GM12892 (cell line): ENCODE data around the gene RIF1.

Source experiments
- POLR2A ChIP-seq: IDR thresholded peaks from 2 replicates; pipeline ENCODE4 v1.6.1; 2011; ENCODE audit warnings: low read depth, low read length, control low read depth
- POLR2AphosphoS5 ChIP-seq: IDR thresholded peaks from 2 replicates; pipeline ENCODE4 v1.6.1; 2011; ENCODE audit warnings: low read depth, low read length, control low read depth
- TAF1 ChIP-seq: IDR thresholded peaks from 2 replicates; pipeline ENCODE4 v1.6.1; 2011; ENCODE audit warnings: low read depth, mild to moderate bottlenecking, control low read depth, low read length, borderline replicate concordance

- TF ChIP-seq POLR2A (no peak), POLR2AphosphoS5 (no peak), TAF1 (no peak)
Measured at GRCh38 chr2:151361674-151362370, 47.9 kb upstream of the RIF1 start.
